CD4-positive, alpha-beta T cell treated with Interferon alpha-2 for 1 hour (primary cell): ENCODE measurements around the gene KPTN.

ENCODE experiments used
- DNase-seq, 2 donors: peaks; one replicate each; pipeline ENCODE4 v3.0.0-alpha.2; 2020 to 2022

Gene KPTN

DNA sequence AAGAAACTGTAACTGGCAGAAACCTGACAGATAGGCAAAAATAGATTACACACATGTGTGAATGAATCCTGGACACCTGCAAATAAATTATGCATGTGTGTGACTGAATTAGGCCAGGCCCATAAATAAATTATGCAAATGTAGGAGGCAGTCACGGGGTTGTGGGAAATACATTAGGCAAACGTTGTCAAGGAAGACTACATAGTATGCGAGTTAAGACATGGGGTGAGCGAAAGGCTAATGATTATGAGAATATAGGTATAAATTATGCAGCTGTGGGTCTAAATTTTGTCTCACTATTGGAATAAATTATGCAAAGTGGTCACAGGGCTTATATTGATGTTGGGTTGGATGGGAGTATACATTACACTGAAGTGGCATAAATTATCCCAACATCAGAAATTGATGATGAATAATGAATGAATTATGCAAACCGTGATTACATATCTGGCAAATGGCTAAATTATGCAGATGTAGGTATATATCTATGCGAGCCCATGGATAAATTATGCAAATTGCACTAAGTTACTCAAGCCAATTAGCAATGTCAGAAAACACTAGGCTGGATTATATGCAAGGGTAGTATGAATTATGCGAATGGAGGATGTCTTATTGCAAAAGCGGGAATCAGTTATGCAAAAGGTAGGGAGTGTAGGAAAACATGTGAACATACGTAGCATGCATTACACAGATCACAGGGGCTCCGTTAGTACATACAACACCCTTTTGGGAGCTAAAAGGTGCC, 19.2 kb downstream of the KPTN start:
- no peak for DNase-seq

DNA sequence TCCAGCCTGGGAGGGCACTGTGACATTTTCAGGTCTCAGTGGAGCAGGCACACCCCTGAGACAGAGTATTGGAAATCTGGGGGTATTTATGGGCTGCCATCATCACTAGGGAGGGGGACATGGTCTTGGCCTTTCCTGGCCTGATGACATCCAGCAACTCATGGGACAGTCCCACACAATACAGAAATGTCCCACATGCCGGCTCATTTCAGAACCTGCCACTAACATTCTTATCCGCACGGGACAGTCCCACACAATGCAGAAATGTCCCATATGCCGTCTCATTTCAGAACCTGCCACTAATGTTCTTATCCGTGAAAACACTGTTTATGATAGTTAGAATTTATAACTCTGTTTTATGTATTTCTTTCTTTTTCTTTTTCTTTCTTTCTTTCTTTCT, 22.1 kb downstream of the KPTN start:
- DNase-seq: no peak

DNA sequence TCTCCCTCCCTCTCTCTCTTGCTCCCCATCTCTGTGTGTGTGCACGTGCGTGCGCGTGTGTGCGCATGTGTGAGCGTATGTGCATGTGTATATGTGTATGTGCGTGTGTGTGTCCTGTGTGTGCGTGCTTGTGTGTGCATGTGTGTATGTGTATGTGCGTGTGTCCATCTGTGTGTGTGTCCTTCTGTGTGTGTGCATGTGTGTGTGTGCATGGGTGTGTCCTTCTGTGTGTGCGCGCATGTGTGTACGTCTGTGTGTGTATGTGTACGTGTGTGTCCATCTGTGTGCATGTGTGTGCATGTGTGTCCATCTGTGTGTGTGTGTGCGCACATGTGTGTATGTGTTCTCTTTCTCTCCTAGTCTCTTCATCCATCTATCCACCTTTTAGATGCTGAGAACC, 24.5 kb downstream of the KPTN start:
- DNase-seq: no peak

DNA sequence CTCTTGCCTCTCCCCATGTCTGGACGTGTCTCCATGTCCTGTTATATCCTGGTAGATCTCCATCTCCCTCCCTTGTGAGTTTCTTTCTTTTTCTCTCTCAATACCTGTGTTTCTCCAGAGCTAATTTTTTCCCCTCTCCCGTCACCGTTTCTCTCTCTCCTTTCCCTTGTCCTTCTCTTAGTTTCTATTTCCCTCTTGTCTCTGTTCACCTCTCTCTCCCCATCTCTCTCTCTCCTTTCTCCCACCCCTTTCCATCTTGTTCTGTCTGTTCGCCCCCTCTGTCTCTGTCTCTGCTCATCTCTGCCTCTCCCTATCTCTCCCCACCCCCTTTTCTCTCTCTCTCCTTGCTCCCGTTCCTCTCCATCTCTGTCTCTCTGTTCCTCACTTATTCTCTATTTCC, 25.3 kb downstream of the KPTN start:
- no peak for DNase-seq

DNA sequence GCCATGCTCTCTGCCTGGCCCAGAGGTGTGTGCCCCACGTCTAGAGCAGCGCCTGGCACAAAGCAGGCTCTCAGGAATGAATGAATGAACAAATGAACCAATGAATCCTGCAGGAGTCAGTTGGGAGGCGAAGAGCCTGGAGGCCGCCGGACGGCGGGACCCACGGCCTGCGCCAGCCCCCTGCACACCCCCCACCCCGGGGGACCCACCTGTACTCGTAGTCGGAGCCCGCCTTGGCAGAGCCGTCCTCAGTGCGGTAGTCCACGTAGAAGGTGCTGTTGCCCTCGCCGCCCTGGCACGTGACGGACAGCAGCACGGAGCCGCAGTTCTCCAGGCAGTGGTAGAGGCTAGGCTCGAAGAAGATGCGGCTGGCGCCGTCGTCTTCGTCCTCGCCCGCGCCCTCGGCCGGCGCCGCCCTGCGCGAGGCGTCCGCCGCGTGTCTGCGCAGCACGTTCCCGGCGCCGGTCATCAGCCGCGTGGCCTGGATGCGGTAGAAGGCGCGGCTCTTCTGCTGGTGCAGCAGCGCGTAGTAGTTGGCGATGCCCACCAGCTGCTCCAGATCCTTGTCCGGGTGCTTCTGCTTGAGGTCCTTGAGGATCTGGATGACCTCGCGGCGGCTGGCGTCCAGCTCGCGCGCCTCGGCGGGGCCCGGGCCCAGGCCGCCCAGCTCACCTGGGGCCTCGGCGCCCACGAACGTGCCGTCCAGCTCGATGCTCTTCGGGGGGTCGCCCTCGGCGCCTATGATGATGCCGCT, 27.1 kb downstream of the KPTN start:
- no peak for DNase-seq

DNA sequence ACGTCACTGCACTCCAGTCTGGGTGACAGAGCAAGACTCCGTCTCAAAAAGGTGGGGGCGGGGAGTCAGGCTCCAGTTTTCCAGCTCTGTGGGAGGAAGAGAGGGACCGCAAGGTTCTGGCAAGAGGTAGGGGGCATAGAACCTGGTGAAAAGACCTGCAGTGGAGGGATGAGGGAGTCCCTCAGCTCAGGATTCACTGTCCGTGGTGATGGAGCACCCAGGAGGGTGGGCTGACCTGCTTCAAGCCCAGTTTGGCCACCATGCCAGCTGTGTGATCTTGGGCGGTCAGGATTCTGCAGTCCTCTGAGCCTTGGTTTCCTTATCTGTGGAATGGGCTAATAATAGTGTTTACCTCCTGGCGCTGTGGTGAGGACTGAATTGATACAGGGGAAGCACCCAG, 33.5 kb downstream of the KPTN start:
- DNase-seq: no peak

DNA sequence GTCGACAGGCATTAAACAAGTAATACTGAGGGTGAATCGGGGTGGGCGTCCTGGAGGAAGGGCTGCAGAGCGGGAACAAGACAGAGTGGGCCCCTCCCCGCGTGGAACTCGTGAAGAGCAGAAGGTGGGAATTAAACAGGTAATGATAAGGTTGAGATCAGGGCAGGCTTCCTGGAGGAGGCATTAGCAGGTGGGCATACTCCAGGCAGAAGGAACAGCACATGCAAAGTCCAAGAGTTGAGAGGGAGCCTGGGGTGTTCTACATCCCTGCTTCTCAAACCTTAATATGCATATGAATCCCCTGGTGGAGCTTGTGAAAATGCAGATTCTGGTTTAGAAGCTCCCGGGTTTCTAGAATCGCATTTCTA, 35.7 kb downstream of the KPTN start:
- no peak for DNase-seq

DNA sequence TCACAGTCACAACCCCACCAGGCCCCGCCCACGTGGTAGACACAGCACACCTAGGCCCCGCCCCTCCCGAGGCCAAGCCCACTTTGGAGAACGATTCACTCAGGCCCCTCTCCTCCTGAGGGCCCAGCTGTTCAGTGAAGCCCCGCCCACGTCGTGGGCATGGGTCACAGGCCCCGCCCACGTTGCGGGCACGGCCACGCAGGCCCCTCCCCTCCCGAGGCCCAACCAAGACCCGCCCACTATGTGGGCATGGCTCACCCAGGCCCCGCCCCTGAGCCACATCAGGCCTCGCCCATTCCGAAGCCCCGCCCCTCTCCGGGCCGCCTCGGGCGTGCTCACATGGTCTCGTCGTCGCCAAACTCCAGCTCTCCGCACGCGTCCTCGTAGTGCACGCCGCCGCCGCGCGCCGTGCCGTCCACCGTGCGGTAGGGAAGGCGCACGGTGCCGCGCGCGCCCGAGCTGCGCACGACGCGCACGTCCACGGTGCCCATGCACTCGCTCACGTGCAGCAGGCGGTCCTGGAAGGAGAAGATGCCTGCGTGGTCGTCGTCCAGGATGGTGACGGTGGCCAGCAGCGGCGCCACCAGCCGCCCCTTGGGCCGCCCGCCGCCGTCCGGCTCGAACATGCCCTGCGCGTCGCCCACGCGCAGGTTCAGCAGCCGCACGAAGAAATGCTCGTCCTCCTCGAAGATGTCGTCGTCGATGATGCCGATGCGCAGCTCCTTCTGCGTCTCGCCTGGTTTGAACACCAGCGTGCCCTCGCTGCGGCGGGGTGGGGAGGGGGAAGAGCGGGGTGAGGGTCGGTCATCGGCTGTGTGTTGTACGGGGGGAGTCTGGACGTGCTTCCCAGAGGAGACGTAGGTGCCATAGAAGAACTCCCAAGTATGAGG, 36.3 kb downstream of the KPTN start:
- peak; percentile 49 to 60 for DNase-seq

DNA sequence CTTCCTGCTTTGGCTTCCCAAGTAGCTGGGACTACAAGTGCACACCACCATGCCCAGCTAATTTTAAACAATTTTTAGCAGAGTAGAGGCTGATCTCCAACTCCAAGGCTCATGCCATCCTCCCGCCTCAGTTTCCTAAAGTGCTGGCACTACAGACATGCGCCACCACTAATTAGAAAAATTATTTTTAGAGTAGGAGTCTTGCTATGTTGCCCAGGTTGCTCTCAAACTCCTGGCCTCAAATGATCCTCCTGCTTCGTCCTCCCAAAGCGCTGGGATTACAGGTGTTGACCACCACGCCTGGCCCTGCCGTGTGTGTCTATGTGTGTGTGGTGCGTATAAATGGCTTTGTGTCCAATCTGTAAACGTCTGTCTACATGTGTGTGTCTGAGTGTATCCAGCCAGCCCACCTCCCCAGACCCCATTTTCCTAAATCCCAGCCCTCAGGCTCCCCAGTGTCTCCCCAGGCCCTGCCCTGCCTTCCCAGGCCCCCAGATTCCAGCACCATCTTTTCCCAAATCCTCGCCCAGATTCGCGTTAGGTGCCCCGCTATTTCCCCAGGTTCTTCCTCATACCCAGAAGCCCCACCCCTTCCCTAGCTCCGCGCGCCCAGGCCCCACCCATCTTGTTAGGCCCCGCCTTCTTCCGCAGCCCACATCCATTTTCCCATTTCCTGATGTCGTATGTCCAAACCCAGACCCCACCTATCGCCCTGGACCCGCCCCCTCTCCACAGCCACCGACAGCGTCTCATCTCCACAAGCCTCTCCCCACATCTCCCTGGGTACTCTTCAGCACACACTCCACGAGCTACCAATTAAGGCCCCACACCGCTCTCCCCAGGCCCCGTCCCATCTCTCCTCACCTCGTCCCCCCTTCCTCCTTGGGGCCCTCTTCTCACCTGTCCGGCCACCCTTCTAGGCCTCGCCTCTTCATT, 37.2 kb downstream of the KPTN start:
- no peak for DNase-seq

DNA sequence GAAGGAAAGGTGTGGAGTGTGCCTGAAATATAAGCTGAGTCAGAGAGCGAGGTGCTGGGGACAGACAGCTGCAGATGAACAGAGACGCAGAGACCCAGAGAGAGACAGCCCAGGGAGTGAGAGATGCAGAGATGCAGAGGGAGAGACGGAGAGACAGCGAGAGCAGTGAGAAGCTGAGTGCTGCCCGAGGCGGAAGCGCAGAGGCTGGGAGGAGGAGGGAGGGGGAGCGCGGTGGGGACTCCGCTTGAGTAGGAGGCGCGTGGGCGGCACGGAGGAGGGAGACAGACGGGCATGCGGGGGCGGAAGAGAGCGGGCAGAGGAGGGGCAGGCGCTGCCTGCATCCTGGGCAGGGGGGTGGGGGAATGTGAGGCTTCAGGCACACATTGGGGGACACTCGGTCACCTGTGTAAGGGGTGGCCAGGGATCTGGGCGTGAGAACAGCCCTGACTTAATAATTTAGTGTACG, 38.0 kb downstream of the KPTN start:
- peak; percentile 68 to 72 for DNase-seq

DNA sequence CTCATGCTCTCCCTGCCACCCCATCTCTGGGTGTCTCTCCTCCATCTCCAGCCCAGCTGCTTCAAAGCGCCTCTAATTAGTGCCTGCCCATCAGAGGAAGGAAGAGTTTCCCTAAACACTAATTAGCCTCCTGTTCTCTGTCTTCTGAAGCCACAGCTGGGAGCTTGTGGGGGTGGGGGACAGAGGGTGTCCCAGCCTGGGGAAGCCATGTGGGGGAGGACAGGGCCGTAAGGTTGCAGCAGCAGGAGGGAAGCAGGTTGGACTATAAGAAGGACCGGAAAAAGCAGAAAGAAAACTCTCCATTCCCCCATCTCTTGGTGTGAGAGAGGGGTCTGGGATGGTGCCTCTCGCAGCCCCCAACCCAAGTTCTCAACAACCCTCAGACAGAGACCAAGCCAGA, 38.5 kb downstream of the KPTN start:
- DNase-seq: no peak

DNA sequence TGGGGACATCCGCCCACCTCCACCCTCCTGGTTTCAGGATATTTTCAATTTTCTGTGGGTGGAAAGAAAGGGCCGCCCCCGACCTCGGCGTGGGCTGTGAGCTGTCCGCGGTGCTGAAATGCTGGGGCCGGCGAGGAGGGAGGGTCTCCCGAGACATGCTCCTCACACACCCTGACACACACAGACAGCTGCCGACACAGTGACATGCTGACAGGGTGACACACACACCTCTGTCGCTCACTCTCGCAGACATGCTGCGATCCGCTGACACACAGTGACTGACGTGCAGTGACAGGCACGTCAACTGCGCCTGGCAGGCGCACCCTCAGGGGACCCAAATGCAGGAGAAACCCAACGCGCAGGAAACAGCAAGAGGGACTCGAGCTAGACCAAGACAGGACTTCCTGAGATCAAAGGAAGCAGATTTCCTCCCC, 39.6 kb downstream of the KPTN start:
- DNase-seq: peak; percentile 19 to 48

DNA sequence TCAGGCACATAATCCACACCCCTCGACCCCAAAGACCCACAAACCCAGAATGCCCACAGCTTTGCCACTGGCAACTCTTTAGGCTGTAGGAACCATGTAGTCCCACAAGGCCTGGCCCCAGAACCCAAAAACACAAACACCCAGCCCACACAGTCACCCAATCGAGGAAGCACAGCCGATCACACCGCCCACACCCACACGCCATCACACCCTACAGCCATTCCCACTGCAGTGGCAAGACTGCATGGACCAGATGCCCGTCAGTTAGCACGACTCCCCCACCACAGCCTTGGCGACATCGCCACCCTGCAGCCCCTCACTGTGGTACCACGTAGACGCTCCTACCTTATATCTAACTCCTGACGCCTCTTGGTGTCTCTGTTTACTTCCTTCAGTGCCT, 40.7 kb downstream of the KPTN start:
- no peak for DNase-seq

DNA sequence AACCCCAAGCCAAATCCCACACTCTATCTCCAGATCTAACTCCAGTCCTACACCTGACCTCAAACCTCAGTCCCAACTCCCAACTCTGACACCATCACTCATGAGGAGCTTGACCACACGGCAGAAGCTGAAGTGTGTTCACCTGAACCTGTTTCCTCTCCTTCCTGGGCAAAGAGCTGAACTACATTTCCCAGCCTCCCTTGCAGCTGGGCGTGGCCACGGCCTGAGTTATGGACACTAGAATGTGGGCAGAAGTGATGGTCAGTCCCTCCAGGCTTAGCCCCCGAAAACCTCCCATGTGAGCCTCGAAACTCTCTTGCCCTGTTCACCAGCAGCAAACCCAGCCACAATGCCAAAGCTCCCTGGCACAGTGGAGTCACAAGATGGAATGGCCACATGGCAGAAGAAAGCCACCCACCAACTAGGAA, 45.2 kb downstream of the KPTN start:
- no peak for DNase-seq

DNA sequence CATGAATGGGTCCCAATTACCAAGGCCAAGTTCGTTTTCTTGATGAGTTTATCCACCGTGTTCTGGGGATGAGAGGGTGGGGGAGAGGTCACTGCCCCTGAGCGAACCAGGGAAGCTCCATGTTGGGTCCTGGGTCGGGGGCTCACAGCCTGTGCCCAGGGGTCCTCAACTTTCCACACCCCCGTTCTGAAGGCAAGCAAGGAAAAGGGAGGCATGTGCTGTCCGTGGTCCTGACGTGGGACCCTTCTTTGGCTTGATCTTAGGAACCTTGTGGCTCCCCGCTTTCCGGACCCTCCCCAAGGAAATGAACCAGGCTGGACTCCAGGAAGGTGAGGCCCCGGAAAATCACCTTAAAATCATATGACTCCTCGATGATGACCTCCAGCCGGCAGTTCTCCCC, 46.5 kb downstream of the KPTN start:
- no peak for DNase-seq

DNA sequence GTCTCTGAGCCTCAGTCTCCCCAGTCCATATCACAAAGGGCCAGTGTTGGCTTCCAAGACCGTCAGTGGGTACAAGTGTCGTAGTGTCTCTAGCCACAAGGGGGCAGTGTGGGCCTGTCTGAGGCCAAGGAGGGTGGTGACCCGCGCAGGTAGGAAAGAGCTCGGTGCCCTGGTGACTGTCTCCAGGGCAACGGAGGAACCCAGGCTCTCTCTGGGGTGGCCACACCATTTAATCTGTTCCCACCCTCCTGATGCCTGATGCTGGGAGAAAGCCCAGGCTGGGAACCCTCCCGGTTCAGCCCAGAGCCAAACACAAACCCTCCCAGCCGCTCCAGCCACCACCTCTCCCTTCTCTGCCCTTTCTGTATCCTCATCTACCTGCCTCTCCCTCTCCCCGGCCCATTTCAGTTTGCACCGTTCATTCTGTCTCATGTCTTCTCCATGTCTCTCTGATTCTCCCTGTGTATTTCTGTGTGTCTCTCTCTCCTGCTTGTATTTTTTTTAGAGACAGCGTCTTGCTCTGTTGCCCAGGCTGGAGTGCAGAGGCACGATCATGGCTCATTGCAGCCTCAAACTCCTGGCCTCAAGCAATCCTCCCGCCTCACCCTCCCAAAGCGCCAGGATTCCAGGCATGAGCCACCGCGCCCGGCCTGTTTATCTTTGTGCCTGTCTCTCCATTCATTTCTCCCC, 47.2 kb downstream of the KPTN start:
- peak; percentile 81 to 86 for DNase-seq

DNA sequence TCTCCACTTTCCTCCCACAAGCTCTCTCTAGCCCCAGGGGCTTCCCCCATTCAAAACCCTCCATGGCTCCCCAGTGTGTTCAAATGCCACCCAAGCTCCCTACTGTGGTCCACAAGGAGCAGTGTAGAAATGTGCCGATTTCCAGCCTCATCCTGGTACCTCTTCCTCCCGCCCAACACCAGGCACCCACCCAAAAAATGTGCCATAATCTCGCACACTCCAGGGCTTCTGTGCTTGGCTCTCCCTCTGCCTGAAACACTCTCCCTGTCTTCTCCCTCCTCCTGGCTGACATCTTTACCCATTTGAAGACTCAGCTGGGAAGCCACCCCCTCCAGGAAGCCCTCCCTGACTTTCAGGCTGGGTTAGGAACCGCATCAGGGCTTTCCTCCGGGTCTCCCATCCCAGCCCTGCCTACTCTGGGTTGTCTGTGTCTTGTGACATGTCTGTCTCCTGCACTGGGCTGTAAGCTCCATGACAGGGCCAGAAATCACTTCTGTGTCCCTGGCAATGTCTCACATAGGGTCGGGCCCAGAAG, 48.1 kb downstream of the KPTN start:
- no peak for DNase-seq

DNA sequence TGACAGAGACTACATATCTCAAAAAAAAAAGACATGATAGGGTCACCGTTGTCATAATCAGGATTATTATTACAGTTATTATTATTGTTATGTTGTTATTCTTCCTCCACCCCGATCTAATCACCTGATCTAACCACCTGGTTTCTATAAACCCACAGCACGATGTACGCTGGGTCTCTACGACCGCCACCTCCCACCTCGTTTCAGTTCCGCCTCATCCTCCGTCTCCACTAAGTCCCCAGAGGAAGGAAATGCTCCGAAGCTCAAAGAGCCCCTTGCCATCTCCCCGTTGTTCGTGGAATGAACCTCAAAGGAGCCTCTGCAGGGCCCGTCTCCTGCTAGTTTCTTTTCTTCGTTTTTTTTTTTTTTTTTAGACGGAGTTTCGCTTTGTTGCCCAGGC, 48.8 kb downstream of the KPTN start:
- peak in 1 of 2 donors; percentile 53 for DNase-seq

DNA sequence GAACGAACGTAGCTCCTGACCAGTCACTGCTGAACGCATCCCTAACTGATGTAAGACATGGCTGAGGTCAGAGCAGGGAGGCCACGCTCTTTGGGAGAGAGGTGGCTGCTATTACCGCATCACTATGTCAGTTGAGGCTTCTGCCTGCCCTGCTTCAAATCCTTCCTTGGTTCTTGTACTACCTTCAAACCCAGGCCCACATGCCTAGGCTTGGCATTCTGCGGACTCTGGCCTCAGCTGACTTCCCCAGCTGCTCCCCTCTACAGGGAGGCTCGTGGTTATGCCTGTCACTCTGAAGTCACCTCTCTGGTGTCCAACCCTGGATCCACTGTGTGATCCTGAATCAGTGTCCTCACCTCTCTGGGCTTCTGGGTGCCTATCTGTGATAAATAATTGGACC, 49.9 kb downstream of the KPTN start:
- DNase-seq: no peak

DNA sequence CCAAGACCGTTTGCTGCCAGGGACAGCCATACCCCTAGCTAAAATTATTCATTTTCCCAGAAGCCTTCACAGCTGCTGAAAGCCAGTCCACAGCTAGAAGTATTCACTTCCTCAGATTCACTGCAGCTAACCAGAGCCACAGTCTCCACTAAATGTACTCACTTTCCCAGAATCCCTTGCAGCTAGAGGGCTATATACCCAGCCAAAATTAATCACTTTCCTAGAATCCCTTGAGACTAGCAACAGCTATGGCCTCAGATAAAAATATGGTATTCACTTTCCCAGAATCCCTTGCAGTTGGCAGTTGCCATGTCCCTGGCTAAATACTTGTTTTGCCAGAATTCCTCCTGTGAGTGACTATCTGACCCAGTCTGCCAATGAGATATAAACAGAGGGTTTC, 50.9 kb downstream of the KPTN start:
- DNase-seq: no peak

DNA sequence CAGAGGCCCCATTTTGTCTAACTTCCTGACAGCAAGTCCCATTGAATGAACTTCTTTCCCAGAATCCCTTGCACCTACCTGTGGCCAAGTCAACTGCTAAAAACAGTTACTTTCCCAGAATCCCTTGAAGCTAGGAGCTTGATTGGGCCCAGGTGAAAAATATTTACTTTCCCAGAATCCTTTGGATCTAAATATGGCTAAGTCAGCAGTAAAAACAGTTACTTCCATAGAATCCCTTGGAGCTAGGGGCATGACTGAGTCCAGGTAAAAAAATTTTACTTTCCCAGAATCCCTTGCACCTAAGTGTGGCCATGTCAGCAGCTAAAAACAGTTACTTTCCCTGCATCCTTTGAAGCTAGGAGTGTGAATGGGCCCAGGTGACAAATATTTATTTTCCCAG, 51.5 kb downstream of the KPTN start:
- DNase-seq: no peak
